HL-60 (cell line): Measurements from ENCODE around the gene DNAL4.

Source experiments
- DNase-seq, 2 experiments: peaks; one replicate each; pipeline ENCODE4 v3.0.0-alpha.2; 2010 to 2020; ENCODE audit warnings: low read depth in 1 of 2, low spot score in 1 of 2
- H3K27ac ChIP-seq: fragments of 250-450 bp; sonication (Bioruptor Pico); replicated peaks from 2 replicates; pipeline ENCODE4 v1.5.1; 2020; ENCODE audit warnings: mild to moderate bottlenecking, moderate library complexity
- H3K27me3 ChIP-seq: fragments of 250-450 bp; sonication (Bioruptor Pico); 2 replicates; pipeline ENCODE4 v1.5.1; 2021; ENCODE audit warnings: mild to moderate bottlenecking, moderate library complexity; ENCODE audit not compliant: insufficient read depth, poor library complexity, severe bottlenecking
- H3K4me3 ChIP-seq: replicated peaks from 2 replicates; pipeline ENCODE4 v1.5.1; 2011; ENCODE audit warnings: mild to moderate bottlenecking, control low read depth, low read length; ENCODE audit not compliant: insufficient read depth
- GABPA ChIP-seq: IDR thresholded peaks from 2 replicates; pipeline ENCODE4 v1.6.1; 2012; ENCODE audit warnings: low read depth
- POLR2AphosphoS5 ChIP-seq: IDR thresholded peaks from 2 replicates; pipeline ENCODE4 v1.6.1; 2012; ENCODE audit warnings: low read depth
- SPI1 ChIP-seq: IDR thresholded peaks from 2 replicates; pipeline ENCODE4 v1.6.1; 2012; ENCODE audit warnings: low read depth, mild to moderate bottlenecking, borderline replicate concordance
- TF ChIP-seq, protein P1 (sequence below): IDR thresholded peaks from 2 replicates; pipeline ENCODE4 v1.6.1; 2012; ENCODE audit warnings: low read depth; ENCODE audit not compliant: insufficient replicate concordance
- TF ChIP-seq, protein P2 (sequence below): IDR thresholded peaks from one replicate; pipeline ENCODE4 v1.5.1; 2011; ENCODE audit warnings: low read length, control low read depth, inconsistent platforms; ENCODE audit not compliant: insufficient read depth

Gene DNAL4

DNA sequence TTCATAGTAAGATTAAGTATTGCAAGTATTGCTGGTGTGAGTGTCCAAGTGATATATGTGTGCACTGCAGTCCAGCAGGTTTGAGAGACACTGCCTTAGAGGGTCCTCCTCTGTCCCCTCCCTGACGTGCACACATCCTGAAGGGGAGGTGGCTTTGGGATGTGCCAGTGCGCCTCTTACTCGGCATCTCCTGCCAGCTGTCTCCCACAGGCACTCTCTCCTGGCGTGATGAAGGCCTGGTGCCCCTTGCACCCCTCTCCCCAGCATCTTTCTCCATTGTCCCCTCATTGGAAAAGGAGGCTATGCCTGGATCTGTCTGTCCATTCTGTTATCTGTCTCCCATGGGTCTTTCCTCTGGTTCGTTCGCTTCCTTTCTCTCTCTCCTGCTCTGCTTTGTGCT is 64.0 kb downstream of the DNAL4 start:
- TF ChIP-seq POLR2AphosphoS5, result no peak
- TF ChIP-seq, protein P1, sequence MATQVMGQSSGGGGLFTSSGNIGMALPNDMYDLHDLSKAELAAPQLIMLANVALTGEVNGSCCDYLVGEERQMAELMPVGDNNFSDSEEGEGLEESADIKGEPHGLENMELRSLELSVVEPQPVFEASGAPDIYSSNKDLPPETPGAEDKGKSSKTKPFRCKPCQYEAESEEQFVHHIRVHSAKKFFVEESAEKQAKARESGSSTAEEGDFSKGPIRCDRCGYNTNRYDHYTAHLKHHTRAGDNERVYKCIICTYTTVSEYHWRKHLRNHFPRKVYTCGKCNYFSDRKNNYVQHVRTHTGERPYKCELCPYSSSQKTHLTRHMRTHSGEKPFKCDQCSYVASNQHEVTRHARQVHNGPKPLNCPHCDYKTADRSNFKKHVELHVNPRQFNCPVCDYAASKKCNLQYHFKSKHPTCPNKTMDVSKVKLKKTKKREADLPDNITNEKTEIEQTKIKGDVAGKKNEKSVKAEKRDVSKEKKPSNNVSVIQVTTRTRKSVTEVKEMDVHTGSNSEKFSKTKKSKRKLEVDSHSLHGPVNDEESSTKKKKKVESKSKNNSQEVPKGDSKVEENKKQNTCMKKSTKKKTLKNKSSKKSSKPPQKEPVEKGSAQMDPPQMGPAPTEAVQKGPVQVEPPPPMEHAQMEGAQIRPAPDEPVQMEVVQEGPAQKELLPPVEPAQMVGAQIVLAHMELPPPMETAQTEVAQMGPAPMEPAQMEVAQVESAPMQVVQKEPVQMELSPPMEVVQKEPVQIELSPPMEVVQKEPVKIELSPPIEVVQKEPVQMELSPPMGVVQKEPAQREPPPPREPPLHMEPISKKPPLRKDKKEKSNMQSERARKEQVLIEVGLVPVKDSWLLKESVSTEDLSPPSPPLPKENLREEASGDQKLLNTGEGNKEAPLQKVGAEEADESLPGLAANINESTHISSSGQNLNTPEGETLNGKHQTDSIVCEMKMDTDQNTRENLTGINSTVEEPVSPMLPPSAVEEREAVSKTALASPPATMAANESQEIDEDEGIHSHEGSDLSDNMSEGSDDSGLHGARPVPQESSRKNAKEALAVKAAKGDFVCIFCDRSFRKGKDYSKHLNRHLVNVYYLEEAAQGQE, result no peak
- TF ChIP-seq GABPA, result no peak
- TF ChIP-seq, protein P2, sequence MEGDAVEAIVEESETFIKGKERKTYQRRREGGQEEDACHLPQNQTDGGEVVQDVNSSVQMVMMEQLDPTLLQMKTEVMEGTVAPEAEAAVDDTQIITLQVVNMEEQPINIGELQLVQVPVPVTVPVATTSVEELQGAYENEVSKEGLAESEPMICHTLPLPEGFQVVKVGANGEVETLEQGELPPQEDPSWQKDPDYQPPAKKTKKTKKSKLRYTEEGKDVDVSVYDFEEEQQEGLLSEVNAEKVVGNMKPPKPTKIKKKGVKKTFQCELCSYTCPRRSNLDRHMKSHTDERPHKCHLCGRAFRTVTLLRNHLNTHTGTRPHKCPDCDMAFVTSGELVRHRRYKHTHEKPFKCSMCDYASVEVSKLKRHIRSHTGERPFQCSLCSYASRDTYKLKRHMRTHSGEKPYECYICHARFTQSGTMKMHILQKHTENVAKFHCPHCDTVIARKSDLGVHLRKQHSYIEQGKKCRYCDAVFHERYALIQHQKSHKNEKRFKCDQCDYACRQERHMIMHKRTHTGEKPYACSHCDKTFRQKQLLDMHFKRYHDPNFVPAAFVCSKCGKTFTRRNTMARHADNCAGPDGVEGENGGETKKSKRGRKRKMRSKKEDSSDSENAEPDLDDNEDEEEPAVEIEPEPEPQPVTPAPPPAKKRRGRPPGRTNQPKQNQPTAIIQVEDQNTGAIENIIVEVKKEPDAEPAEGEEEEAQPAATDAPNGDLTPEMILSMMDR, result no peak
- no peak for TF ChIP-seq SPI1
- no peak for DNase-seq
- Histone ChIP-seq H3K27ac (no peak overlapping the region), H3K4me3 (no peak overlapping the region), H3K27me3 (no peaks in the 10 kb centered on the region)

DNA sequence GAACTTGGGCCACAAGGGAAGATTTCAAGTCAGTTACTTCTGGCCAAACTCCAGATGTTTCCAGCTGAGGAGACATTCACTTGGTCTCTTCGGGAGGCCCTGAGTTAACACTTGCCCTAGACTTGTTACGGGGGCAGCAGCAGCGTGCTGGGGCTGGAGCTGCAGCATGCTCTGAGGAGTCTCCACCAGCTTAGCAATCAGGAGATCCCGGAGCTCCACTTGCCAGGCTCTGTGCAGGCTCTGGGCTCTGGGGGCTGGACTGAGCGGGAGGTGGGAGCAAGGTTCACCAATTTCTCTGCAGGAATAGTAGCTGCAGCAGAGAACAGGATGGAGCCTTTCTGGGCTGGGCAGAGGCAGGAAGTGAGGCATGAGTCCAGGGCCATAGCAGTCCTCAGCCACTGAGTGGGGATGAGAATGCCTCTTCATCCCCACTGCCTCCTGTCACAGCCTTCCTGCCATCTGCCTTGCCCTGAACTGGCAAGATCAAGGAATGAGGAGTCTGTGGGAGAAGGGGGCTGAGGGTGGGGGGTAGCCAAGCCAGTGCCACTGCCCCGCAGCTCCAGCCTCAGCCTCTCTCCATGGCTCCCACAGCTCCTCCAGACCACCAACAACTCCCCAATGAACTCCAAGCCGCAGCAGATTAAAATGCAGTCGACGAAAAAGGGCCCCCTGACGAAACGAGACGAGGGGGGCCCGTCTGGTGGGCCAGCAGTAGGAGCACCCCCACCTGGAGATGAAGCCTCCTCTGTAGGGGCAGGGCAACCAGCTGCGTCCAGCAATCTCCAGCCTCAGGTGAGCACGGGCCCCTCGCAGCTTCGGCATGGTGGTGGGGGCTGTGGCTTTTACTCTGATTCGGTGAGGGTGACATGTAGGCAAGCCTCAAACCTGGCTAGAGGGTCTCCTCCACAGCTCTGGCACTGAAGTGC is 64.8 kb downstream of the DNAL4 start:
- Histone ChIP-seq H3K27me3 (no peaks in the 10 kb centered on the region), H3K4me3 (no peak overlapping the region), H3K27ac (no peak overlapping the region)
- no peak for DNase-seq
- TF ChIP-seq POLR2AphosphoS5, result no peak
- no peak for TF ChIP-seq GABPA
- TF ChIP-seq SPI1, result no peak
- TF ChIP-seq, protein P1, result no peak
- TF ChIP-seq, protein P2, result no peak
